GM12865 (cell line): Measurements from ENCODE around the gene LDLRAD3.

ENCODE experiments used
- DNase-seq: peaks from one replicate; pipeline ENCODE4 v3.0.0; 2010; ENCODE audit warnings: low read depth
- H3K4me3 ChIP-seq: 2 replicates; pipeline ENCODE4 v1.5.1; 2011; ENCODE audit warnings: mild to moderate bottlenecking, low read depth, low read length, control low read depth
- CTCF ChIP-seq: IDR thresholded peaks from 2 replicates; pipeline ENCODE4 v1.5.1; 2011; ENCODE audit warnings: low read length, control low read depth, low read depth, inconsistent platforms; ENCODE audit not compliant: insufficient read depth; ENCODE audit errors: missing control alignments

Gene LDLRAD3

GRCh38 chr11:35927104-35927503, 16.8 kb upstream of the LDLRAD3 start:
- DNase-seq, result no peak
- no peak overlapping the region for H3K4me3 ChIP-seq
- no peak for TF ChIP-seq CTCF

- no peak for DNase-seq
- no peak overlapping the region for H3K4me3 ChIP-seq
- TF ChIP-seq CTCF, result no peak
Measured at GRCh38 chr11:35927682-35928081, 16.2 kb upstream of the LDLRAD3 start.

- no peak for DNase-seq
- no peak for TF ChIP-seq CTCF
- H3K4me3 ChIP-seq, result no peak overlapping the region
Measured at GRCh38 chr11:35928688-35929395, 15.0 kb upstream of the LDLRAD3 start.

GRCh38 chr11:35930466-35930865, 13.4 kb upstream of the LDLRAD3 start:
- TF ChIP-seq CTCF, result no peak
- no peak for DNase-seq
- H3K4me3 ChIP-seq, result no peak overlapping the region

- TF ChIP-seq CTCF, result no peak
- H3K4me3 ChIP-seq, result no peak overlapping the region
- DNase-seq, result no peak
Measured at GRCh38 chr11:35932121-35932520, 11.7 kb upstream of the LDLRAD3 start.

GRCh38 chr11:35932681-35933319, 11.1 kb upstream of the LDLRAD3 start:
- H3K4me3 ChIP-seq, result no peak overlapping the region
- DNase-seq, result no peak
- no peak for TF ChIP-seq CTCF
